ENCODE measurements around the gene TMEM107. TPM values are rescaled to one million over a fixed set of nuclear protein-coding genes. Genes with fewer than 3 reads are reported as not detected.
A peak's percentile ranks its signal among the peaks of the same experiment; 100 is the strongest.

Gene TMEM107
- polyA plus RNA-seq: 10 to 100 TPM in 2 of 4 donors, 1 to 10 TPM in 1, under 1 TPM in 1; 0.89 to 14.9 (median 7.4) TPM
- long read RNA-seq, donor 1: 0 reads
- long read RNA-seq, donor 2: 0 reads
- long read RNA-seq, donor 3, partial matches to known transcripts: 0 of 4 reads
- long read RNA-seq, donor 3, other reads (novel, unspliced or antisense): 0 of 4 reads
- long read RNA-seq, donor 4: 0 reads
- long read RNA-seq, donor 5, partial matches to known transcripts: 0 of 1 reads
- long read RNA-seq, donor 5, other reads (novel, unspliced or antisense): 0 of 1 reads
- long read RNA-seq, donor 6, partial matches to known transcripts: 0 of 3 reads
- long read RNA-seq, donor 6, other reads (novel, unspliced or antisense): 0 of 3 reads
- long read RNA-seq, donor 7, transcript TMEM107-204 (5 exons, 747 nt): minor isoform, 6 of 13 reads
- long read RNA-seq, donor 7, transcript TMEM107-205 (2 exons, 1,210 nt): major isoform, 7 of 13 reads
- long read RNA-seq, donor 7, partial matches to known transcripts: 0 of 13 reads
- long read RNA-seq, donor 7, other reads (novel, unspliced or antisense): 0 of 13 reads
- long read RNA-seq, donor 8, partial matches to known transcripts: 0 of 1 reads
- long read RNA-seq, donor 8, other reads (novel, unspliced or antisense): 0 of 1 reads
- long read RNA-seq, donor 9, partial matches to known transcripts: 0 of 1 reads
- long read RNA-seq, donor 9, other reads (novel, unspliced or antisense): 0 of 1 reads
- long read RNA-seq, donor 10, transcript TMEM107-205 (2 exons, 1,210 nt): major isoform, 7 of 13 reads
- long read RNA-seq, donor 10, partial matches to known transcripts: 0 of 13 reads
- long read RNA-seq, donor 10, other reads (novel, unspliced or antisense): 0 of 13 reads

GRCh38 chr17:8176197-8176940 is at the start of gene TMEM107:
Gene TMEM107, minus strand, starts transcription at chr17:8176380. Its CDS starts 94 bp downstream, at chr17:8176286.
- FAIRE-seq: no peak
- WGBS, 3 donors: 1 to 2% (median 2%) methylated on average over 55 to 56 of the region's 56 CpGs
- Histone ChIP-seq H3K9me3 (ENCODE audit: control insufficient read depth in 2 of 2, insufficient read depth in 1 of 2, low read depth in 1 of 2, low read length in 1 of 2) (no peaks in the 10 kb centered on the region), H3K36me3 (ENCODE audit: control insufficient read depth in 3 of 3, insufficient read depth in 2 of 3, low read depth in 1 of 3, low read length in 3 of 3) (no peaks in the 10 kb centered on the region), H3K27ac (ENCODE audit: low read depth in 1 of 3, low read length in 2 of 3) (peak within 1 kb of the TSS; percentile 27 to 78 (median 77)), H3K4me3 (ENCODE audit: low read depth in 1 of 3, low read length in 3 of 3) (peak within 1 kb of the TSS; percentile 39 to 84 (median 71)), H3K27me3 (ENCODE audit: control insufficient read depth in 3 of 3, insufficient read depth in 3 of 3, low read length in 3 of 3) (no peaks in the 10 kb centered on the region), H3K4me1 (ENCODE audit: control insufficient read depth in 3 of 3, insufficient read depth in 2 of 3, low read depth in 1 of 3, low read length in 2 of 3) (peaks cover 0 to 24% (median 7%) of the 10 kb centered on the region in 3 donors)
- DNase-seq: peak; percentile 86 to 96

GRCh38 chr17:8224891-8225812 is 49.0 kb upstream of the TMEM107 start:
- Histone ChIP-seq H3K36me3 (ENCODE audit: control insufficient read depth in 3 of 3, insufficient read depth in 2 of 3, low read depth in 1 of 3, low read length in 3 of 3) (peaks cover 2 to 28% (median 10%) of the 10 kb centered on the region in 3 donors), H3K27me3 (ENCODE audit: control insufficient read depth in 3 of 3, insufficient read depth in 3 of 3, low read length in 3 of 3) (no peaks in the 10 kb centered on the region), H3K4me3 (ENCODE audit: low read depth in 1 of 3, low read length in 3 of 3) (no peak overlapping the region), H3K4me1 (ENCODE audit: control insufficient read depth in 3 of 3, insufficient read depth in 2 of 3, low read depth in 1 of 3, low read length in 2 of 3) (peaks cover 0 to 26% (median 4%) of the 10 kb centered on the region in 3 donors), H3K9me3 (ENCODE audit: control insufficient read depth in 2 of 2, insufficient read depth in 1 of 2, low read depth in 1 of 2, low read length in 1 of 2) (no peaks in the 10 kb centered on the region), H3K27ac (ENCODE audit: low read depth in 1 of 3, low read length in 2 of 3) (no peak overlapping the region)
- DNase-seq (no peak), FAIRE-seq (no peak)
- whole genome bisulfite sequencing, 3 donors: 89 to 91% (median 90%) methylated on average over 26 of the region's 26 CpGs

GRCh38 chr17:8223356-8224126 is 47.4 kb upstream of the TMEM107 start:
- peaks cover 0 to 26% (median 4%) of the 10 kb centered on the region in 3 donors for H3K4me1 ChIP-seq (ENCODE audit: control insufficient read depth in 3 of 3, insufficient read depth in 2 of 3, low read depth in 1 of 3, low read length in 2 of 3)
- 5 to 7% (median 6%) methylated on average over 27 of the region's 27 CpGs for WGBS, 3 donors
- H3K9me3 ChIP-seq (ENCODE audit: control insufficient read depth in 2 of 2, insufficient read depth in 1 of 2, low read depth in 1 of 2, low read length in 1 of 2): no peaks in the 10 kb centered on the region
- FAIRE-seq (no peak), DNase-seq (peak; percentile 21 to 82)
- peaks cover 0 to 13% (median 5%) of the 10 kb centered on the region in 3 donors for H3K36me3 ChIP-seq (ENCODE audit: control insufficient read depth in 3 of 3, insufficient read depth in 2 of 3, low read depth in 1 of 3, low read length in 3 of 3)
- peak overlapping the region; percentile 34 to 85 (median 60) for H3K4me3 ChIP-seq (ENCODE audit: low read depth in 1 of 3, low read length in 3 of 3)
- H3K27ac ChIP-seq (ENCODE audit: low read depth in 1 of 3, low read length in 2 of 3): peak overlapping the region; percentile 96 to 97 (median 97)
- no peaks in the 10 kb centered on the region for H3K27me3 ChIP-seq (ENCODE audit: control insufficient read depth in 3 of 3, insufficient read depth in 3 of 3, low read length in 3 of 3)

- Histone ChIP-seq H3K4me3 (ENCODE audit: low read depth in 1 of 3, low read length in 3 of 3) (peak overlapping the region; percentile 34 to 85 (median 60)), H3K27ac (ENCODE audit: low read depth in 1 of 3, low read length in 2 of 3) (peak overlapping the region; percentile 96 to 97 (median 97)), H3K36me3 (ENCODE audit: control insufficient read depth in 3 of 3, insufficient read depth in 2 of 3, low read depth in 1 of 3, low read length in 3 of 3) (peaks cover 0 to 6% (median 1%) of the 10 kb centered on the region in 3 donors), H3K4me1 (ENCODE audit: control insufficient read depth in 3 of 3, insufficient read depth in 2 of 3, low read depth in 1 of 3, low read length in 2 of 3) (peaks cover 0 to 24% (median 4%) of the 10 kb centered on the region in 3 donors), H3K9me3 (ENCODE audit: control insufficient read depth in 2 of 2, insufficient read depth in 1 of 2, low read depth in 1 of 2, low read length in 1 of 2) (no peaks in the 10 kb centered on the region), H3K27me3 (ENCODE audit: control insufficient read depth in 3 of 3, insufficient read depth in 3 of 3, low read length in 3 of 3) (no peaks in the 10 kb centered on the region)
- 0% methylated on average over 49 of the region's 49 CpGs for WGBS, 3 donors
- no peak for FAIRE-seq
- peak; percentile 94 for DNase-seq
Observed at GRCh38 chr17:8222630-8223355, 46.6 kb upstream of the TMEM107 start.

- Histone ChIP-seq H3K4me3 (ENCODE audit: low read depth in 1 of 3, low read length in 3 of 3) (peak overlapping the region; percentile 34 to 85 (median 60)), H3K27ac (ENCODE audit: low read depth in 1 of 3, low read length in 2 of 3) (peak overlapping the region; percentile 96 to 97 (median 97)), H3K4me1 (ENCODE audit: control insufficient read depth in 3 of 3, insufficient read depth in 2 of 3, low read depth in 1 of 3, low read length in 2 of 3) (peaks cover 0 to 20% (median 4%) of the 10 kb centered on the region in 3 donors), H3K36me3 (ENCODE audit: control insufficient read depth in 3 of 3, insufficient read depth in 2 of 3, low read depth in 1 of 3, low read length in 3 of 3) (peaks cover 0 to under 1% (median 0%) of the 10 kb centered on the region in 3 donors), H3K27me3 (ENCODE audit: control insufficient read depth in 3 of 3, insufficient read depth in 3 of 3, low read length in 3 of 3) (no peaks in the 10 kb centered on the region), H3K9me3 (ENCODE audit: control insufficient read depth in 2 of 2, insufficient read depth in 1 of 2, low read depth in 1 of 2, low read length in 1 of 2) (no peaks in the 10 kb centered on the region)
- FAIRE-seq (no peak), DNase-seq (no peak)
- WGBS, 3 donors: 0 to 1% (median 0%) methylated on average over 9 of the region's 9 CpGs
Observed at GRCh38 chr17:8222380-8222629, 46.1 kb upstream of the TMEM107 start.

GRCh38 chr17:8221663-8222379 is 45.6 kb upstream of the TMEM107 start:
- DNase-seq (peak; percentile 92 to 95), FAIRE-seq (no peak)
- peak overlapping the region; percentile 96 to 97 (median 97) for H3K27ac ChIP-seq (ENCODE audit: low read depth in 1 of 3, low read length in 2 of 3)
- 0 to 1% (median 1%) methylated on average over 40 of the region's 40 CpGs for WGBS, 3 donors
- no peaks in the 10 kb centered on the region for H3K36me3 ChIP-seq (ENCODE audit: control insufficient read depth in 3 of 3, insufficient read depth in 2 of 3, low read depth in 1 of 3, low read length in 3 of 3)
- H3K4me1 ChIP-seq (ENCODE audit: control insufficient read depth in 3 of 3, insufficient read depth in 2 of 3, low read depth in 1 of 3, low read length in 2 of 3): peaks cover 0 to 15% (median 4%) of the 10 kb centered on the region in 3 donors
- H3K27me3 ChIP-seq (ENCODE audit: control insufficient read depth in 3 of 3, insufficient read depth in 3 of 3, low read length in 3 of 3): no peaks in the 10 kb centered on the region
- H3K4me3 ChIP-seq (ENCODE audit: low read depth in 1 of 3, low read length in 3 of 3): peak overlapping the region; percentile 55 to 85 (median 60)
- H3K9me3 ChIP-seq (ENCODE audit: control insufficient read depth in 2 of 2, insufficient read depth in 1 of 2, low read depth in 1 of 2, low read length in 1 of 2): no peaks in the 10 kb centered on the region
